GM19240 (cell line): ENCODE data around the gene FAF1.

Experiments used
- DNase-seq: peaks from one replicate; pipeline ENCODE4 v3.0.0; 2011; ENCODE audit warnings: low spot score; ENCODE audit not compliant: insufficient read length

Gene FAF1

GRCh38 chr1:50978144-50978851 lies 18.2 kb upstream of the FAF1 start:
- no peak for DNase-seq

DNA sequence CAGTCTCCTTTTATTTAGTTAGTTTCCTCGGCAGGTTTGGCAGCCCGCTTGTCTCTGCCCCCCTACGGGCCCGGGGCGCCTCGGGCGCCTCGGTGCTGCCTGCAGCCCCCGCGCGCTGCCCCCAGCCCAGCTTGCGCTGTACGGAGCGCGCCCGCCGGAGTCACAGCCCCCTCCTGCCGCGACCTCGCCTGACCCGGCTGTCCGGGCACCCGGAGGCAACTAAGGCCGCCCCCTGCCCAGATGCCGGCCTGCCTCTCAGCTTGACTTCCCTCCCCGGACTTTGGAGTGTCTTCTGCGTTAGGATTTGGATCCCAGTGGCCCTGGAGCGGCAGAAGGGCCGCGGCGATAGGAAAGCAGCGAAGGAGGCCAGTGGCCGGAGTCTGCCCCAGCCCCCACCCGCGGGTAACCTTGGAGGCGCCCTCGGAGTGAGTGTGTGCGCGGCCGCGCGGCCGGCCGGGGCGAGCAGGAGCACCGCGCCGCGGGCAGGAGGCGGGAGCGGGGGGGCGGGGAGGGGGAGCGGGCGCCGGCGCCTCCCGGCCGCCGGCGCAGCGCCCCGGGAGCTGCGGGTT lies 17.6 kb upstream of the FAF1 start:
- DNase-seq: no peak

- DNase-seq: no peak
These were observed 17.0 kb upstream of the FAF1 start for GRCh38 chr1:50976890-50977574.

DNA sequence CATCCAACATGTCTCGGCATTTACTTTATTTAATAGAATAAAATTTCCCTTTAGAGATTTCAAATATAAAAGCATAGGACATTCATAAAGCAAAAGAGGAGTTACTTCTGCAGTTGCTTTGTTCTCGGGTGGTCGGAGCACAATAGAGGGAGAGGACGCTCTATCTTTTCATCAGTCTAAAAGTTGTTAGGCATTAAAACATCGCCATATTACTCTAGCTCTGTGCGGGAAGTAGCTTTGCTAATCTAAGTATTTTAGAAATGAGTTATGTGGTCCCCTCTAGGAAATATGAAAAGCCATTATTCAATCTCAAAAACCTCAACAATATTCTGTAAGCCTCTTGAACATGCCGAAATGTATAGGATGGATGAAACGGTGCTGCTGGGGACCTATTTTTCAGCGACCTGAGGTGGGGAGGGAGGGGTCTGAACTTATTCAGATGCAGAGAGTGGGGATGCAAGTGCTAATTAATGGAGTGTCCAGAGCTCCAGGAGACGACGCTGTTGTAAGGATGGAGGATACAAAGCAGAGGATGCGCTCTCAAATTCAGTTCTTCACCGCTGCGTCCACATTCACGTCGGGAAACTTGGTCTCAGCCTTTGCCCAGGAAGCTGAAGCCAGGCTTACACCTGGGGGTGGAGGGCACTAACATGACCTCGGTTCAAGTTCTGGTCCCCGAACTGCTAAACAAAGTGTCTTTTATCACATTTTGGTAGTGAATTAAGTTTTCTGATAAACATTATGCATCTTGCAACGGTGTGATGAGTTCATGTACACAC lies 16.2 kb upstream of the FAF1 start:
- no peak for DNase-seq

DNA sequence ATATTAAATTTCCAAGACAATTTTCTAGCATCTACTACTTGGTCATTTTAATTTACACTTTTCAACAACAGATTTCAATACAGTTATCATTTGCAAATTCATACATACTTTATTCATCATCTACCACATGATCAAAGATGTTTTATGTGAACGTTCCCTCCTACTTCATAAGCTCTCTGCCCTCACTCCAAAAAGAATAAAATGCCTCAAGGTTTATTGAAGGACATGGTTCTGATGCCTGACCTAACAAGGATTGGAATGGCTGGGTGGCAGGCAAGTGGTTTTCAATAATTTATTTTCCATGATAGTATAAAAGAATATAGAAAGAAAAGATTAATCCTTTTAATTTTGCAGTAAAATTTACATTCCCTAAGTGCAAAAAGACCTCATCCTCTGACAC lies 15.4 kb upstream of the FAF1 start:
- no peak for DNase-seq

DNA sequence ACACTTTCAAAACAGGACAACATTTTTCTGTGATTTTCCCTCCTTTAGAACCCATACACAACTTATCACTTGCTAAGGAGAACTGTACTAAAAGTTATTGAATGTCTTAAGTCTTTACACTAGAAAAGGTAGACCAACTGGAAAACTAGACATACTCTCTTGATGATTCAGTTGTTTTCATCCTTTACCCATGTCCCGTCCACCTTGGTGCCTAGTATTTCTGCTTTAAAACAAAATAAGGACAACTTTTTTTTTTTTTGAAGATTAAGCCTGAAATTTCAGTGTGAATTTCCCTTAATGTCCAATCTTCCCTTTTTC lies 14.5 kb upstream of the FAF1 start:
- no peak for DNase-seq

DNA sequence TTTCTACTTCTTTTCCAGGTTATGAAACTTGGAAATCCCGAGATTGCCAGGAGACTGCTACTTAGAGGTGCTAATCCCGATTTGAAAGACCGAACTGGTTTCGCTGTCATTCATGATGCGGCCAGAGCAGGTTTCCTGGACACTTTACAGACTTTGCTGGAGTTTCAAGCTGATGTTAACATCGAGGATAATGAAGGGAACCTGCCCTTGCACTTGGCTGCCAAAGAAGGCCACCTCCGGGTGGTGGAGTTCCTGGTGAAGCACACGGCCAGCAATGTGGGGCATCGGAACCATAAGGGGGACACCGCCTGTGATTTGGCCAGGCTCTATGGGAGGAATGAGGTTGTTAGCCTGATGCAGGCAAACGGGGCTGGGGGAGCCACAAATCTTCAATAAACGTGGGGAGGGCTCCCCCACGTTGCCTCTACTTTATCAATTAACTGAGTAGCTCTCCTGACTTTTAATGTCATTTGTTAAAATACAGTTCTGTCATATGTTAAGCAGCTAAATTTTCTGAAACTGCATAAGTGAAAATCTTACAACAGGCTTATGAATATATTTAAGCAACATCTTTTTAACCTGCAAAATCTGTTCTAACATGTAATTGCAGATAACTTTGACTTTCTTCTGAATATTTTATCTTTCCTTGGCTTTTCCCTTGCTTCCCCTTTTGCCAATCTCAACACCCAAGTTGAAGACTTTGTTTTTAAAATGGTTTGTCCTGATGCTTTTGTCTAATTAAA lies 14.0 kb upstream of the FAF1 start:
- no peak for DNase-seq

GRCh38 chr1:50973255-50973654 lies 13.2 kb upstream of the FAF1 start:
- DNase-seq: no peak

- DNase-seq: no peak
These were observed 12.7 kb upstream of the FAF1 start for GRCh38 chr1:50972766-50973165.

- no peak for DNase-seq
These were observed 11.8 kb upstream of the FAF1 start for GRCh38 chr1:50971748-50972305.

- no peak for DNase-seq
These were observed 11.0 kb upstream of the FAF1 start for GRCh38 chr1:50970931-50971582.

GRCh38 chr1:50970509-50970887 lies 10.4 kb upstream of the FAF1 start:
- DNase-seq: no peak

GRCh38 chr1:50969611-50970508 lies 9.8 kb upstream of the FAF1 start, which contains the start of gene CDKN2C:
TSS of gene CDKN2C (plus strand) at chr1:50970245. CDS start at chr1:50970369, 124 bp downstream.
- no peak for DNase-seq

DNA sequence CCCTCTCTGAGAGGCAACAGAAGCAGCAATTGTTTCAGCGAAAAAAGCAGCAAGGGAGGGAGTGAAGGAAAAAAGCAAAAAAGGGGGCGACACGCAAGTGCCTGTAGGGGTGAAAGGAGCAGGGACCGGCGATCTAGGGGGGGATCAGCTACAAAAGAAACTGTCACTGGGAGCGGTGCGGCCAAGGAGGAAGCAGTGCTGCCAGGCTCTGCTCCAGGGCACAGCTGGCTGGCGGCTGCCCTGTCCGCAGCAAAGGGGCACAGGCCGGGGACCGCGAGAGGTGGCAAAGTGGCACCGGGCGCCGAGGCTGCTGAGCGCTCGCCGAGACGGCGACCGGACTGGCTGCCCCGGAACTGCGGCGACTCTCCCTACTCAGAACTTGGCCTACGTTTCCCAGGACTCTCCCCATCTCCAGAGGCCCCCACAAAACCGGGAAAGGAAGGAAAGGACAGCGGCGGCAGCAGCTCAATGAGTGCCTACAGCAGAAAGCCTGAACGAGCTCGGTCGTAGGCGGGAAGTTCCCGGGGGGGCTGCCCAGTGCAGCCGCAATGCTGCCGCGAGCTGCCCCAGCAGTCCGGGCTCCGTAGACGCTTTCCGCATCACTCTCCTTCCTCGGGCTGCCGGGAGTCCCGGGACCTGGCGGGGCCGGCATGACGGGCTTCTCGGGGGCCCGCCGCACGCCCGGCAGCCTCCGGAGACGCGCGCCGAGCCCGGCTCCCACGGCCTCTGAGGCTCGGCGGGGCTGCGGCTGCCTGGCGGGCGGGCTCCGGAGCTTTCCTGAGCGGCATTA lies 8.9 kb upstream of the FAF1 start:
- DNase-seq: no peak

DNA sequence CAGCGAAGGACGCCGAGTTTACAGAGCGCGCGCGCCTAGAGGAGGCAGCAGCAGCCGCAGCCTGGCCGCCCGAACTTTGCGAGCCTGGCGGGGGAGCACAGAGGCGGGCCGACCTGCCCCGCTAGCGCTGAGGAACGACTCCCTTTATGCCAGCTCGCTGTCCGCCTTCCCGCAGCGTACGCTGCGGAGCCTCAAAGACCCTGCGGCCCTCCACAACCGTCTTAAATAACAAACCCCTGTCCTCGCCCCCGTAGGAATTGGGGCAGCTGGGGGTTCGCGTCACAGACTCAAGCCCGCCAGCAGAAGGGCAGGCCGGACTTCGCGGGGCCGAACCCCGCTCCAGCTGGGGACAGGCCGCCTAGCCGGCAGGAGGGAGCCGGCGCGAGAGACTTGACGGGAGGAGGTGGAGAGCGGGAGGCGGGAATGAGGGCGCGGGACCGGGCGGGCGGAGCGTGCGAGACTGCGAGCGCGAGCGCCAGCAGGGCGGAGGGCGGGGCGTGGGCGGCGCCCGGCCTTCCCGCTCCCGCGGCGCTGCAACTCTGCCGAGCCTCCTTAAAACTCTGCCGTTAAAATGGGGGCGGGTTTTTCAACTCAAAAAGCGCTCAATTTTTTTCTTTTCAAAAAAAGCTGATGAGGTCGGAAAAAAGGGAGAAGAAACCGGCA lies 8.2 kb upstream of the FAF1 start:
- no peak for DNase-seq

DNA sequence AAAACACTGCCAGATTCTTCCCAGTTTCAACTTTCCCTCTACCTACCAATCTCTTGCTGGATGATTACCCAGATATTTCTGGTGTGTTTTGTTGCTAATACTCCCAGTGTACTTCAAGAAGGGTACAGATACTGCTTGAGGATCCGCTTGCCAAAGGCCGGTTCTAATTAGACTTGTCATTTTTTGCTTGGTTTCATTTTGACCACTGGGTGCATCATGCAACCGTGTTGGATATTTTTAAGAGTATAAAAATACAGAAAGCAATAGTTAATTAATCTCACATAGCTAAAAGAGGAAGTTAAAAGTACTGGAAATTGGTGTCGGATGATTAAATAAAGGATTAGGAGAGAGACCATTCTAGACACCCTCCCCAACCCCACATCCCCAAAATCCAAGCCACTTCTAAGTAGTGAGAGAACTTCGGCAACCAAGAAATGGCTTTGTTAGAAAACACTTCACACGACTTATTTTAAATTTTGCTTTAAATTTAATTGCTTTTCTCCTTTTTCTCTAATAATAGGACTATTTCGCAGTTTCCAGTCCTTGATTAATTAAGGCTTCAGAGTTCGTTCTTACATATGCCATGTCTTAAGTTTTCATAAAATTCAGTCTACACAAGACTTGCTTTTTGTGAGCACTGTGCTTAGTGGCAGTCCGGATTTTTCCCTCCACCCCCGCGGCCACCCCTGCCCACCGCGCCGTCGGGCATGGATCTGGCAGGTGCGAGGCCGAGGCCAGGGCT lies 7.5 kb upstream of the FAF1 start:
- no peak for DNase-seq

GRCh38 chr1:50966991-50967390 lies 6.9 kb upstream of the FAF1 start:
- DNase-seq: no peak

- DNase-seq: no peak
These were observed 4.8 kb upstream of the FAF1 start for GRCh38 chr1:50964863-50965262.
